ENCODE measurements around the gene ITIH5. TPM values are rescaled to one million over a fixed set of nuclear protein-coding genes. Genes with fewer than 3 reads are reported as not detected.
A peak's percentile ranks its signal among the peaks of the same experiment; 100 is the strongest.
"Not testable (repeated sequence)": the region's sequence is repeated elsewhere in the genome, so short reads cannot be mapped to it uniquely, and the experiment has no call there.

The ITIH5 gene
- total RNA-seq (2022) (2.0 and 5.2 TPM in 2 replicates), Bru-seq, nascent RNA (percentile 21 among the genes with signal in this experiment), BruChase-seq, experiment 1, labeled RNA remaining after a 6-hour chase (percentile 29 among the genes with signal in this experiment), BruChase-seq, experiment 2, labeled RNA remaining after a 2-hour chase (percentile 28 among the genes with signal in this experiment)
- long read RNA-seq, partial matches to known transcripts, result 0 of 3 reads
- long read RNA-seq, other reads (novel, unspliced or antisense), result 3 of 3 reads

GRCh38 chr10:7666253-7667023, at the start of gene ITIH5:
TSS of gene ITIH5 (minus strand) at chr10:7666966. CDS start at chr10:7666892, 74 bp downstream.
- H3K4me3 Mint-ChIP-seq (ENCODE audit: low read depth, unreplicated experiment), result peak within 1 kb of the TSS; percentile 66
- H3K27me3 Mint-ChIP-seq (ENCODE audit: unreplicated experiment), result peaks cover 53% of the 10 kb centered on the region
- peaks cover 8% of the 10 kb centered on the region for H3K4me1 Mint-ChIP-seq (ENCODE audit: low read depth, unreplicated experiment)
- BruUV-seq (replicated peaks), result no TSS peak
- intact Hi-C loops (cut with micrococcal nuclease; ENCODE audit: unreplicated experiment), result no loop called here
- TF ChIP-seq CTCF (IDR thresholded peaks at IDR 0.05; ENCODE audit: unreplicated experiment), result no peak
- no peak within 1 kb of the TSS for H3K27ac Mint-ChIP-seq (ENCODE audit: unreplicated experiment)
- peak; percentile 13 for DNase-seq
- H3K9me3 Mint-ChIP-seq (ENCODE audit: low read depth, unreplicated experiment), result no peaks in the 10 kb centered on the region
- H3K36me3 Mint-ChIP-seq (ENCODE audit: insufficient read depth, unreplicated experiment), result peaks cover 14% of the 10 kb centered on the region
- CTCF ChIA-PET, result no interaction called here

GRCh38 chr10:7715515-7715914, 48.7 kb upstream of the ITIH5 start:
- H3K27me3 Mint-ChIP-seq (ENCODE audit: unreplicated experiment), result no peaks in the 10 kb centered on the region
- intact Hi-C loops (cut with micrococcal nuclease; ENCODE audit: unreplicated experiment), result no loop called here
- no TSS peak for BruUV-seq (replicated peaks)
- no peaks in the 10 kb centered on the region for H3K9me3 Mint-ChIP-seq (ENCODE audit: low read depth, unreplicated experiment)
- no peaks in the 10 kb centered on the region for H3K4me1 Mint-ChIP-seq (ENCODE audit: low read depth, unreplicated experiment)
- no peak overlapping the region for H3K27ac Mint-ChIP-seq (ENCODE audit: unreplicated experiment)
- no peaks in the 10 kb centered on the region for H3K36me3 Mint-ChIP-seq (ENCODE audit: insufficient read depth, unreplicated experiment)
- CTCF ChIA-PET, result no interaction called here
- H3K4me3 Mint-ChIP-seq (ENCODE audit: low read depth, unreplicated experiment), result no peak overlapping the region
- DNase-seq, result no peak
- TF ChIP-seq CTCF (IDR thresholded peaks at IDR 0.05; ENCODE audit: unreplicated experiment), result no peak

GRCh38 chr10:7711075-7711474, 44.3 kb upstream of the ITIH5 start:
- CTCF ChIA-PET; intact Hi-C loops (cut with micrococcal nuclease; ENCODE audit: unreplicated experiment); H3K36me3 Mint-ChIP-seq (ENCODE audit: insufficient read depth, unreplicated experiment); H3K27ac Mint-ChIP-seq (ENCODE audit: unreplicated experiment); H3K9me3 Mint-ChIP-seq (ENCODE audit: low read depth, unreplicated experiment); DNase-seq; H3K27me3 Mint-ChIP-seq (ENCODE audit: unreplicated experiment); H3K4me3 Mint-ChIP-seq (ENCODE audit: low read depth, unreplicated experiment); BruUV-seq (replicated peaks): not testable (repeated sequence)
- H3K4me1 Mint-ChIP-seq (ENCODE audit: low read depth, unreplicated experiment), result peaks cover 23% of the 10 kb centered on the region

GRCh38 chr10:7710446-7710845, 43.7 kb upstream of the ITIH5 start:
- intact Hi-C loops (cut with micrococcal nuclease; ENCODE audit: unreplicated experiment), result no loop called here
- Mint-ChIP-seq H3K36me3 (ENCODE audit: insufficient read depth, unreplicated experiment) (peaks cover 7% of the 10 kb centered on the region), H3K27ac (ENCODE audit: unreplicated experiment) (no peak overlapping the region), H3K4me1 (ENCODE audit: low read depth, unreplicated experiment) (peaks cover 30% of the 10 kb centered on the region), H3K4me3 (ENCODE audit: low read depth, unreplicated experiment) (no peak overlapping the region), H3K9me3 (ENCODE audit: low read depth, unreplicated experiment) (no peaks in the 10 kb centered on the region), H3K27me3 (ENCODE audit: unreplicated experiment) (no peaks in the 10 kb centered on the region)
- BruUV-seq (replicated peaks), result no TSS peak
- CTCF ChIA-PET, result no interaction called here
- TF ChIP-seq CTCF (IDR thresholded peaks at IDR 0.05; ENCODE audit: unreplicated experiment), result no peak
- no peak for DNase-seq

GRCh38 chr10:7708832-7709231, 42.1 kb upstream of the ITIH5 start:
- no peak for DNase-seq
- CTCF ChIA-PET, result interaction anchor here (0.8 kb wide), 1 partner anchor 10 kb away, joined by 4 read pairs; no protein-coding TSS in a partner anchor
- Mint-ChIP-seq H3K9me3 (ENCODE audit: low read depth, unreplicated experiment) (no peaks in the 10 kb centered on the region), H3K27ac (ENCODE audit: unreplicated experiment) (no peak overlapping the region), H3K36me3 (ENCODE audit: insufficient read depth, unreplicated experiment) (peaks cover 7% of the 10 kb centered on the region), H3K4me1 (ENCODE audit: low read depth, unreplicated experiment) (peaks cover 31% of the 10 kb centered on the region), H3K27me3 (ENCODE audit: unreplicated experiment) (no peaks in the 10 kb centered on the region), H3K4me3 (ENCODE audit: low read depth, unreplicated experiment) (no peak overlapping the region)
- intact Hi-C loops (cut with micrococcal nuclease; ENCODE audit: unreplicated experiment), result no loop called here
- no TSS peak for BruUV-seq (replicated peaks)
- no peak for TF ChIP-seq CTCF (IDR thresholded peaks at IDR 0.05; ENCODE audit: unreplicated experiment)
